ENCODE results near the gene ATIC. TPM values are rescaled to one million over a fixed set of nuclear protein-coding genes. Genes with fewer than 3 reads are reported as not detected.

Gene ATIC
- polyA plus RNA-seq, 3 donors: 20.8 to 32.3 (median 21.6) TPM

GRCh38 chr2:215315301-215315700, 3.4 kb downstream of the ATIC start:
- no peak overlapping the region for H3K27ac ChIP-seq (ENCODE audit: low read depth in 1 of 2, low read length in 2 of 2)
- peaks cover 8% of the 10 kb centered on the region for H3K79me2 ChIP-seq (ENCODE audit: insufficient read depth, low read length)
- peaks cover 20 to 31% of the 10 kb centered on the region in 2 donors for H3K36me3 Mint-ChIP-seq
- WGBS (ENCODE audit: insufficient coverage): 100% methylated on average over 1 of the region's 2 CpGs
- intact Hi-C loops (cut with micrococcal nuclease): no loop called here
- no peaks in the 10 kb centered on the region for H3K9me3 ChIP-seq (replicated peaks in 1 of 2; ENCODE audit: control insufficient read depth in 1 of 2, insufficient read depth in 1 of 2, low read length in 2 of 2)
- H3K4me3 ChIP-seq (replicated peaks in 1 of 3; ENCODE audit: low read depth in 2 of 3, low read length in 3 of 3): no peak overlapping the region
- peak overlapping the region in 1 of 7 donors; percentile 6 for H3K27ac Mint-ChIP-seq
- no peak for TF ChIP-seq CTCF (IDR thresholded peaks at IDR 0.05)
- peaks cover 17 to 24% of the 10 kb centered on the region in 2 donors for H3K36me3 ChIP-seq (replicated peaks in 1 of 2; ENCODE audit: control insufficient read depth in 1 of 2, insufficient read depth in 2 of 2, low read length in 2 of 2)
- H3K27me3 ChIP-seq (ENCODE audit: control insufficient read depth in 2 of 2, insufficient read depth in 2 of 2, low read length in 2 of 2): no peaks in the 10 kb centered on the region
- H3K27me3 Mint-ChIP-seq (ENCODE audit: low read depth in 3 of 3): no peaks in the 10 kb centered on the region
- no peak overlapping the region for H2AFZ ChIP-seq (ENCODE audit: insufficient read depth, low read depth, low read length, poor library complexity, severe bottlenecking)
- no peaks in the 10 kb centered on the region for H4K20me1 ChIP-seq (ENCODE audit: insufficient read depth, low read length)
- peaks cover 19% of the 10 kb centered on the region for H3K4me1 Mint-ChIP-seq
- DNase-seq: no peak
- H3K4me2 ChIP-seq (replicated peaks; ENCODE audit: extremely low read depth, low read length, poor library complexity, severe bottlenecking): no peak overlapping the region
- peaks cover 12 to 16% of the 10 kb centered on the region in 2 donors for H3K4me1 ChIP-seq (ENCODE audit: control insufficient read depth in 1 of 2, insufficient read depth in 2 of 2, low read length in 2 of 2)
- H3K9ac ChIP-seq (ENCODE audit: insufficient read depth, low read length, poor library complexity, severe bottlenecking): no peak overlapping the region
- H3K9me3 Mint-ChIP-seq: peaks cover 0 to 3% (median 0%) of the 10 kb centered on the region in 7 donors
- no peak overlapping the region for H3K4me3 Mint-ChIP-seq

DNA sequence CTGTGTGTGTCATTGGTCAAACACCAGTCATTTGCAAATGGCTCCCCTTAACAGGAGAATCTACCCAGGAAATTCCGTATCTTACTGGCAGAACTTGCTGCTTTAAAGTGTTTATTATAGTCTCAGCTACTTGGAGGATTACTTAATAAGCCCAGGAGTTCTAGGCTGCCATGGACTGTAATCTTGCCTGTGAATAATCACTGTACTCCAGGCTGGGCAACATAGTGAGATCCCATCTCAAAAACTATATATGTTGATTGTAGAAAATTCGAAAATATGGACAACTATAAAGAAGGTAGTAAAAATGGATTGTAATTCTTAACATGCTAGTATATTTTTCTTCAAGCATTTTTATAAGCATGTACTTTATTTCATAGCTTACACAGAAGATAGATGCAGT, 4.5 kb downstream of the ATIC start:
- peaks cover 0 to 1% (median 0%) of the 10 kb centered on the region in 7 donors for H3K9me3 Mint-ChIP-seq
- peaks cover 8% of the 10 kb centered on the region for H3K79me2 ChIP-seq (ENCODE audit: insufficient read depth, low read length)
- H3K36me3 Mint-ChIP-seq: peaks cover 30 to 37% of the 10 kb centered on the region in 2 donors
- peaks cover 25 to 34% of the 10 kb centered on the region in 2 donors for H3K36me3 ChIP-seq (replicated peaks in 1 of 2; ENCODE audit: control insufficient read depth in 1 of 2, insufficient read depth in 2 of 2, low read length in 2 of 2)
- no peak overlapping the region for H3K4me2 ChIP-seq (replicated peaks; ENCODE audit: extremely low read depth, low read length, poor library complexity, severe bottlenecking)
- no peak overlapping the region for H2AFZ ChIP-seq (ENCODE audit: insufficient read depth, low read depth, low read length, poor library complexity, severe bottlenecking)
- DNase-seq: no peak
- H3K4me1 Mint-ChIP-seq: peaks cover 19% of the 10 kb centered on the region
- no peak overlapping the region for H3K4me3 ChIP-seq (replicated peaks in 1 of 3; ENCODE audit: low read depth in 2 of 3, low read length in 3 of 3)
- intact Hi-C loops (cut with micrococcal nuclease): no loop called here
- H3K27me3 ChIP-seq (ENCODE audit: control insufficient read depth in 2 of 2, insufficient read depth in 2 of 2, low read length in 2 of 2): no peaks in the 10 kb centered on the region
- H3K9ac ChIP-seq (ENCODE audit: insufficient read depth, low read length, poor library complexity, severe bottlenecking): no peak overlapping the region
- no peaks in the 10 kb centered on the region for H4K20me1 ChIP-seq (ENCODE audit: insufficient read depth, low read length)
- no peak overlapping the region for H3K27ac Mint-ChIP-seq
- peaks cover 10 to 12% of the 10 kb centered on the region in 2 donors for H3K4me1 ChIP-seq (ENCODE audit: control insufficient read depth in 1 of 2, insufficient read depth in 2 of 2, low read length in 2 of 2)
- H3K27me3 Mint-ChIP-seq (ENCODE audit: low read depth in 3 of 3): no peaks in the 10 kb centered on the region
- H3K9me3 ChIP-seq (replicated peaks in 1 of 2; ENCODE audit: control insufficient read depth in 1 of 2, insufficient read depth in 1 of 2, low read length in 2 of 2): no peaks in the 10 kb centered on the region
- H3K4me3 Mint-ChIP-seq: no peak overlapping the region
- TF ChIP-seq CTCF (IDR thresholded peaks at IDR 0.05): no peak
- H3K27ac ChIP-seq (ENCODE audit: low read depth in 1 of 2, low read length in 2 of 2): no peak overlapping the region
- WGBS (ENCODE audit: insufficient coverage): no CpG with 5 or more reads among the region's 2 CpGs
